ENCODE results near the gene CUL9.

CUL9 gene

GRCh38 chr6:43173591-43174262 is 8.3 kb upstream of the CUL9 start:
- peak overlapping the region; percentile 78 for H3K4me3 ChIP-seq (ENCODE audit: control insufficient read depth, low read depth, low read length)
- no peak for TF ChIP-seq CTCF (IDR thresholded peaks at IDR 0.05; ENCODE audit: control insufficient read depth, insufficient read depth, low read depth, low read length, missing control alignments)
- DNase-seq (ENCODE audit: low read depth), result no peak

- peak; percentile 26 for TF ChIP-seq CTCF (IDR thresholded peaks at IDR 0.05; ENCODE audit: control insufficient read depth, insufficient read depth, low read depth, low read length, missing control alignments)
- H3K4me3 ChIP-seq (ENCODE audit: control insufficient read depth, low read depth, low read length), result peak overlapping the region; percentile 78
- DNase-seq (ENCODE audit: low read depth), result peak; percentile 96
Measured at GRCh38 chr6:43174263-43175112, 7.5 kb upstream of the CUL9 start.

- no peak overlapping the region for H3K4me3 ChIP-seq (ENCODE audit: control insufficient read depth, low read depth, low read length)
- TF ChIP-seq CTCF (IDR thresholded peaks at IDR 0.05; ENCODE audit: control insufficient read depth, insufficient read depth, low read depth, low read length, missing control alignments), result no peak
- no peak for DNase-seq (ENCODE audit: low read depth)
Measured at GRCh38 chr6:43175676-43176422, 6.1 kb upstream of the CUL9 start.

- no peak for DNase-seq (ENCODE audit: low read depth)
- TF ChIP-seq CTCF (IDR thresholded peaks at IDR 0.05; ENCODE audit: control insufficient read depth, insufficient read depth, low read depth, low read length, missing control alignments), result no peak
- H3K4me3 ChIP-seq (ENCODE audit: control insufficient read depth, low read depth, low read length), result no peak overlapping the region
Measured at GRCh38 chr6:43176423-43176786, 5.6 kb upstream of the CUL9 start.

- DNase-seq (ENCODE audit: low read depth), result no peak
- no peak for TF ChIP-seq CTCF (IDR thresholded peaks at IDR 0.05; ENCODE audit: control insufficient read depth, insufficient read depth, low read depth, low read length, missing control alignments)
- H3K4me3 ChIP-seq (ENCODE audit: control insufficient read depth, low read depth, low read length), result no peak overlapping the region
Measured at GRCh38 chr6:43178150-43178549, 3.8 kb upstream of the CUL9 start.

GRCh38 chr6:43178951-43179830 is 2.8 kb upstream of the CUL9 start:
- no peak for DNase-seq (ENCODE audit: low read depth)
- no peak for TF ChIP-seq CTCF (IDR thresholded peaks at IDR 0.05; ENCODE audit: control insufficient read depth, insufficient read depth, low read depth, low read length, missing control alignments)
- H3K4me3 ChIP-seq (ENCODE audit: control insufficient read depth, low read depth, low read length), result no peak overlapping the region
